NCI-H82 treated with DMSO at 0.1 percent for 48 hours (cell line): ENCODE measurements around the gene MORC2.

ENCODE experiments used
- DNase-seq: peaks from one replicate; lab custom pipeline; 2025; ENCODE audit not compliant: unreplicated experiment; lab: John Stamatoyannopoulos, UW

MORC2 gene

DNA sequence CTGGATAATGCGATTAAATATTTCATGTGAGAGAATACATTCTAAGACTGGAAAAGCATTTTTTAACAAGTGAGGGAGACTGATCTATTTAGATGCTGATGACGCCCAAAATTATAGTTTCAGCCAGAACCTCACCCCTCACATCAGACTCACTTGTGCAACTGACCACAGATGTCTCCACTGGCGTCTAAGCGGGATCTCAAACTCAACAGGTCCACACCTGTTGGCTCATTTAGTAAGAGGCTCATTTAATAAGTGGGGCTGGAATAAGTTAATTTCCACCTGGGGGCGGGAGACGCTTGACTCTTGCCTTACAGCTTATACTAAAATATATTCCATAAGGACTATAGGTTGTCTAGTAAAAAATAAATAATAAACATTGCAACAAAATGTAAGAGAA lies 47.5 kb downstream of the MORC2 start:
- no peak for DNase-seq

DNA sequence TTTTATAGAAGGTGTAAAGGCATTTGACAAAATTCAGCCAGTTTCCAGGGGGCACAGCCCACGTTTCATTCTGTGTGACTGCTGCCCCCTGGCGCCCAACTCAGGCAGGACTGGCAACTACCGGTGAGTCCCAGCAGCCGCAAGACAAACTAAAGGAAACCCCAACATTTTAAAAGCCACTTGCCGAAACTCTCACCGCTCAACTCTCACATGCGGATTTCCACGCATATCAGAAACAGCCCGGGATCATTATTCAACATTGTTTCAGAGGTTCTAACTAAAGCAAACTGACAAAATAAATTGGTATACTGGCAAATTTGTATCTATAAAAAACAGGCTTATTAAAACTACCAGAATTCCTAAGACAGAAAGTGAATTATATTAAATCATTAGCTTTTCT lies 48.2 kb downstream of the MORC2 start:
- peak; percentile 13 for DNase-seq

DNA sequence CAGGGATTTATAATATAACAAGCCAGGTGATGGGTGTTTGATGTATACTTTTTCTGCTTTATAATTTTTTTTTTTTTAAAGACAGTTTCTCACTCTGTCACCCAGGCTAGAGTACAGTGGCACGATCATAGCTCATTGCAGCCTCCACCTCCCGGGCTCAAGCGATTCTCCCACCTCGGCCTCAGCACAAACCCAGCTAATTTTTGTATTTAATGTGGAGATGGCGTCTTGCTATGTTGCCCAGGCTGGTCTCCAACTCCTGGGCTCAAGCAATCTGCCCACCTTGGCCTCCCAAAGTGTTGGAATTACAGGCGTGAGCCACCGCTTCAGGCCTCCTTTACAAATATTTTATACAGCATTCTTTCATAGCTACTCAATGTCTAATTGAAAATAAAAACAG lies 48.6 kb downstream of the MORC2 start:
- no peak for DNase-seq

DNA sequence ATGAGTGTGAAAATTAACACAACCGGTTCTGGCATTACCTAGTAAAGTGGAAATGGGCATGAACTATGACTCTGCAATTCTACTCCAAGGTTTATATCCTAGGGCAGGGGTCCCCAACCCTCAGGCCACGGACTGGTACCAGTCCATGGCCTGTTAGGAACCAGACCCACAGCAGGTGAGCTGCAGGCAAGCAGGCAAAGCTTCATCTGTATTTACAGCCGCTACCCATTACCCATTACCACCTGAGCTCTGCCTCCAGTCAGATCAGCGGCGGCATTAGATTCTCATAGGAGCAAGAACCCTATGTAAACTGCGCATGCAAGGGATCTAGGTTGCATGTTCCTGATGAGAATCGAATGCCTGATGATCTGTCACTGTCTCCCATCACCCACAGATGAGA lies 49.8 kb downstream of the MORC2 start:
- no peak for DNase-seq

DNA sequence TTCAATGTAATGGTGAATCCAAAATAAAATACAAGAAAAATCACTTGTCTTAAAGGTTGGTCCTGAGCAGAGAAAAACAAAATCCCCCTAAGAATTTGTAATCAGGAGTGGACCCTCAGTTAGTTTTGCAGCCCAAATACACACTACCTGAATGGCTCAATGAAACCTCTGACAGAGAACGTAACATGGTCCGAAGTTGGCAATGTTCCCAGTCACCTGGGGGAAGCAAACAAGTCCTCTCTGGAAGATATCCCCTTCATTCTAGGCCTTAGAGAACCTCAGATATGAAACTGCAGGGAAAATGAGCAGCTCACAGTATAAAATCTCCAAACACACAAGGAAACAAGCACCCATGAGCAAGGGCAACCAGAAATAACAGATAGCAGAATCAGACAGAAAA lies 58.2 kb downstream of the MORC2 start:
- no peak for DNase-seq

DNA sequence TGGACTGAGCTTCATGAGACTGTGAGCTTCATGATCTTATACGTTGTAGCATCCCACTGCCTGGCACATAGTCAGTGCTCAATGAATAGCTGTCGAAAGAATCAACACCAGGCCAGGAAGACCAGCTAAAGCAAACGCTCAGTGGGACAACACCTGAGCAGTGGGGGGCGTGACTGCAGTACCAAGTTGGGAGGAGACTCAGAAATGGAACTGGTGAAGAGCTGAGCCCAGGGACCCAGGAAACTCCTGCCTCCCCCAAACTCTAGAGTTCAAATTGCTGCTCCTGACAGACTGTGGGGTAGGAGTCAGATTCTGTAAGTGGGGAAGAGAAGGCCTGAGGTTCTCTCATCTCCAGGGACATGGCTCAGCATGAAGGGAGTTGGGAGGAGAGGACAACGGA lies 59.3 kb downstream of the MORC2 start:
- DNase-seq = no peak

DNA sequence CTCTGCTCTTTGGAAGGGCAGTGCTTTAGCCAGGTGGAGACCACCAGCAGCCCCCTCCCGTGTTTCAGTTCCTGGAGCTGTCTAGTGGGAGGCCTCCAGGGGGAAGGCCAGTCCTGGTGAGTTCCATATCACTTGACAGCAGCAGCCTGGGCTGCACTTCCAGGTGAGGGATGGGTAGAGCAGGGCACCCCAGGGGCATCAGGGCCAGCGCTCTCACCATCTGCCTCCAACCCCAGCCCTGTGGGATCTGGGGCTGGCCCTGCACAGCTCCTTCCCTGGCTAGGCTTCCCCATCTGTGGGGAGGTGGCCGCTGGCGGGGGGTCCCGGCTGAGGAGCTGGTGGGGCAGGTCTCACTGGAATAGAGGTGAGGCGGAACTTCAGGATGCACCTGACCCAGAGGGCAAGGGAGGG lies 60.5 kb downstream of the MORC2 start:
- DNase-seq = no peak

DNA sequence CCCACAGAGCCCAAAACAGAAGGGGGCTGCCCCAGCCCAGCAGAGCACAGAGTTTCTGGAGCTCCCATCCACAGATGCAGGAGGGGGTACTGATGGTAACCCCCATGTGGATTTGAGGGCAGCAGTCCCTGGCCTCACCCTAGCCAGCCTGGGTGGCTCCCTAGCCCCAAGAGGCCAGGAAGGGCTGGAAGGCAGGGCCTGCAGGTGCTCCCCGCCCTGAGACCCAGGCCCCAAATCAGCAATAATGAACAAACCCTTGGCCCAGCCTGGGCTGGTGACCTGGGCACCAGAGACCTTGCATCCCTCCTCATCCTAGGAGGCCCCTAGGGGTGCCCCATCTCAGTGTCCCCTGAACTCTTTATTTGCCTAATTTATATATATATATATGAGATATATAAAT lies 61.6 kb downstream of the MORC2 start:
- no peak for DNase-seq

DNA sequence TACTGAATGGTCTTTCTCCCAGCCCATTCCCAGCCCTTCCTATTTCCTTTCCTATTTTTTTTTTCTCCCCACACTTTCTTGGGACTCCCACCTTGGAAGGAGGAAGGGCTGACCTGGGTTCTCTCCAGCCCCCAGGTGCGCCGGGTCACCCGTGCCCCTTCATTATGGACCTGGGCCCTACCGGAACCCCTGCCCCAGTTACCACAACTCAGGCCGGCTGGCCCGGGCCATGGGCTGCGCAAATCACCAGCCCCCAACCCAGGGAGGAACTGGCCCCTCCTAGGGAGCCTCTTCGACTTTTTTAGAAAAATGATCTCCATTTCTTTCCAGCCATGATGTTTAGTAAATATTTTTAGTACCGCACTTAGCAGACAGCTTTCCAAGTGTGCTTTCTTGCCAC lies 62.2 kb downstream of the MORC2 start:
- DNase-seq = no peak

DNA sequence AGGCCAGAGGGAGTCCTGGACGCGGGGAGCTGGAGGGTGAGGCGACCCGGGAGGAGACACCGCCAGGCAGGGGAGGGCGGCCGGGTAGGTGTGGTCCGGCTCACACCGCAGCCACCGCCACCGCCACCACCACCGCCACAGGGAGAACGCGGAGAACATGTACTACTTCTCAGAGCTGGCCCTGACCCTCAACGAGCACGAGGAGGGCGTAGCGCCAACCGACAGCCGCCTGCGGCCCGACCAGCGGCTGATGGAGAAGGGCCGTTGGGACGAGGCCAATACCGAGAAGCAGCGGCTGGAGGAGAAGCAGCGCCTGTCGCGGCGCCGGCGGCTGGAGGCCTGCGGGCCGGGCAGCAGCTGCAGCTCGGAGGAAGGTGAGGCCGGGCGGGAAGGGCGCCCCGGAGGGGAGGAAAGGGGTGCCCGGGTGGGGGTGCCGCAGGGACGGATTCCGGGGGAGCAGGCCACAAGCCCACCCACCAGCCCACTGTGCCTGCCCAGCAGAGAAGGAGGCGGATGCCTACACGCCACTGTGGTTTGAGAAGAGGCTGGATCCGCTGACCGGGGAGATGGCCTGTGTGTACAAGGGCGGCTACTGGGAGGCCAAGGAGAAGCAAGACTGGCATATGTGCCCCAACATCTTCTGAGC lies 62.8 kb downstream of the MORC2 start:
- DNase-seq = no peak

DNA sequence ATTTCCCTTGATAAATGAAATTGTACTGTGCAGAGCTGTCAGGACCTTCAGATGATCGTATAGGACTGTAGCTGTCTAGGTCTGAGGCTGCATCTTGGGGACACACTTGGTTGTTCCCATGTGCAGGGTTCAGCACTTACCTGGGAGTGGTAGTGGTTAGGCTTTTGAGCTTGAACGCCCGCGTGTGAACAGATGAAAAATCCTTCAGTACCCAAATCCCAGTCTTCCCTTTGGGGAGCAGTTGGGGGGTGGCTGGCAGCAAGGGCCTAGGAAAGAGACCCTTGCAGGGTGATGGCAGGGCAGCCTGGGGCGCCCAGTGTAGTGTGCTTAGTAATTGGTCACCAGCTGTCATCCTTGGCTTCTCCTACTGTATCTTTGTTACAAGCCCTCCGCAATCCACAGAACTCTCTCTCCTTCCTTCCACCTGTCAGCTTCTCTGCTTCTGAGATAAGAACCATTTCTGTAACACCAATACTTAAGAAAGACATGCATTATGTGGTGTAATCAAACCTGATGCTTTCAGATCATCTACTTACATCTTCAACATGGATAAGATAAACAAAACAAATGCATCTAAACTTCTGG lies 64.6 kb downstream of the MORC2 start:
- DNase-seq = no peak

DNA sequence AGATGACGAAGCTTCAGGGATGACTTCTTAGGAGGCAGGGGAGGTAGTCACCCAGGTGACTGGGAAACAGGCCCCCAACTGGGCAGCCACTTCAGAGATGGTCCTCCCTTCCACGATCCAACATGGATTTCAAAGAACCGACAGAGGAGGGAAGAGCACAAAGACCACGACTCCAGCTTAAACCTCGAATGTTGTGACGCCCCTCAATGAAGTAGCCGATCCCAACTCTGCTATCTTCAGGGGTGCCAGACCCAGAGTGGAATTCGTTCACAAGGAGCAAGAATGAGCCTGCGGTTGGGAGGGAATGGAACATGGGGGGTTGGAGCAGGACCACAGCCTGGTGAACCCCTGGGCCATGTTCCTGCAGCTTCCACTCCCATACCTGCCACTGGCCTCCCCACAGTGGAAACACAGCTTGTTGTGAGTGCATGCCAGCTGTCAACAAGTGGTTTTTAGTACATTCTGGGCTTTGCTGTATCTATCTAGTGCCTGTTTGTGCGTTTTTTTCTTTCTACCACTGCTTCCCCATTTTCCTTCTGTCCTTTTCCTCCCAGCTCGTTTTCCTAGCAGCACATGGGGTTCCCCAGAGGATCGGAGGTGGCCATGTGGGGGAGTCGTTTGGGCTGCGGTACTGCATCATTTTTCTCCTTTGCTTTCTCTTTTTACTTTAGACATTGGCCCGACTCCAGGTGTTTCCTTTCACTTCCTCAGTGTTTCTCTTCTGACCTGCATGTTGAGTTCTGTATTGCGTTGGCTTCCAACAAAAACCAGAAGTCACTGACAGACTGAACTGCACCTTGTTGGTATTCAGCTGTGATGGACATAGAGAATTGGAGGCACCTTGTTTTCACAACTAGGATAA lies 65.8 kb downstream of the MORC2 start:
- DNase-seq = no peak

DNA sequence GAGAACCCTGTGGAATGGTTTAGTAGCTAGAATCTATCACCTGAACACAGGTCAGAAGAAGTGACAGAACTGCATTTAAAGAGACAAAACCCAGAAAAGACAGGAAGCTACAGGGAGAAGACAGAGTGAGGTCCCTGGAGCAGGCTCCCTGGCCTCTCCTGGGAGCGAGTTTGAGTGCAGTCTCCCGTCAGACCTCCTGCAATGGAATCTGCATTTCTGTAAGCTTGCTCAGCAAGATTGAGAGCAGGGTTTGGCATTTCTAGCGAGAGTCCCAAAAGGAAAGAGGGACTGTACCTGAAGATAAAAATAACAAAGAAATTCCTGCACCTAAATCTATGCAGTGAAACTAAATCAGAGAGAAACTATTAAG lies 74.2 kb downstream of the MORC2 start:
- DNase-seq = no peak

DNA sequence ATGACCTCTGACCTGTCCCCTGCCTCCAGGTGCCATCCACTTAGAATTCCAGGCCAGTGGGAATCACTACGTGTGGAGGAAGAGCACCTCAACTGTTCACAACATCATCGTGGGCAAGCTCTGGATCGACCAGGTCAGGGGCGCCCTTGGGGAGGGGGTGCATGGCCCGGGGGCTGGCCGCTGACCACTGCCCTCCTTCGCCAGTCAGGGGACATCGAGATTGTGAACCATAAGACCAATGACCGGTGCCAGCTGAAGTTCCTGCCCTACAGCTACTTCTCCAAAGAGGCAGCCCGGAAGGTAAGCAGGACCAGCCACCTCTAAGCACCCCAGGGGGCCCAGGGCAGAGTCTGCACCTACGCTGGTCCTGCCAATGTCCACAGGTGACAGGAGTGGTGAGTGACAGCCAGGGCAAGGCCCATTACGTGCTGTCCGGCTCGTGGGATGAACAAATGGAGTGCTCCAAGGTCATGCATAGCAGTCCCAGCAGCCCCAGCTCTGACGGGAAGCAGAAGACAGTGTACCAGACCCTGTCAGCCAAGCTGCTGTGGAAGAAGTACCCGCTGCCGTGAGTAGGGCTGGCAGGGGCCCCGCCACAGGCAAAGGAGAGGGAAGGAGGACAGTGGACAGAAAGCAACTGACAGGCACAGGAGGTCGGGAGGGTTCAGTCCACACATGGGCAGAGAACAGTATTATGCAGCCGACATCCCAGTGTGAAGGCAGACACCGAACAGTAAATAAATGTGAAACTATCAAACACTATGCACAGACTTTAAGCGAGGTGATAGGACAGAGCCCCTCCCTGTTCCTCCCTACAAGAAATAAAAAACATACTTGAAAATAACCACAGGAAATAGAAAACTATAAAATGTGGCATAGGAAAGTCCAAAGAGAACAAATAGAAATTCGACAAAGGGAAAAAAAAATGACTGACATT lies 74.9 kb downstream of the MORC2 start:
- DNase-seq = no peak

DNA sequence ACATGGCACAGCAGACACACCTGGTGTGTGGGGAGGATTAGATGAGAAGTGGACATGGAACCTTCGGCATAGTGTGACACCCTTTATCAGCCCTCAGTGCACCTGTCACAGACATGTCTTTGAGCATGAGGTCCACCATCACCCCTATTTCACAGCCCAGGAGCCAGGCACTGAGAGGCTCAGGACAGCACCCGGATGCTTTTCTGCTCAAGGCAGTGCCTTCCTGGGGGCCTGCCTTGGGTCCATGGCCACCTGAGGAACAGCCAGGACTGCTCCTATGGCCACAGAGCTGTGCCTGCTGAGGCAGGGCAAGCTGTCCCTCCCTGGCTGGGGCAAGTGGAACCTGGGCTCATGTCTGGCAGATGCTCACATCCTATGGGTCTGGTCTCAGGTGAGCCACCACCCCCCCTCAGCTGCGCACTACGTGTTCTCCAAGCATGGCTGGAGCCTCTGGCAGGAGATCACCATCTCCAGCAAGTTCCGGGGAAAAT lies 75.8 kb downstream of the MORC2 start:
- no peak for DNase-seq

DNA sequence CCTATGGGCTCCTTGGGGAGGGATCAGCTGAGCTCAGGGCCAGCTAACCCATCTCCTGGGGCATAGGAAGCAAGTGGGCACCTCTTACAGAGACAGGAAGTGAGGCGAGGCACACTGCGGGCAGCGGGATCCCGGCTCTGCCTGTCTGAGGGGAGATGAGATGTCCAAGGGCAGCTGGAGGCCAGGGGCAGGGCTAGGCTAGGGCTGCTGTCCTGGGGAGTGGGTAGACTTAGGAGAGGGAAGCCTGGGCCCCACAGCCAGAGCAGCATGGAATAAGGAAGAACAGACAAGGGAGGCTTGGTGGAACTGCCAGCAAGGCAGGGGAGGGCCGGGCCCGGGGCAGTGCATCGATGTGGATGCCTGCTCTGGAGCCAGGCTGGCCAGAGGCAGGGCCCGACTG lies 76.3 kb downstream of the MORC2 start:
- no peak for DNase-seq

DNA sequence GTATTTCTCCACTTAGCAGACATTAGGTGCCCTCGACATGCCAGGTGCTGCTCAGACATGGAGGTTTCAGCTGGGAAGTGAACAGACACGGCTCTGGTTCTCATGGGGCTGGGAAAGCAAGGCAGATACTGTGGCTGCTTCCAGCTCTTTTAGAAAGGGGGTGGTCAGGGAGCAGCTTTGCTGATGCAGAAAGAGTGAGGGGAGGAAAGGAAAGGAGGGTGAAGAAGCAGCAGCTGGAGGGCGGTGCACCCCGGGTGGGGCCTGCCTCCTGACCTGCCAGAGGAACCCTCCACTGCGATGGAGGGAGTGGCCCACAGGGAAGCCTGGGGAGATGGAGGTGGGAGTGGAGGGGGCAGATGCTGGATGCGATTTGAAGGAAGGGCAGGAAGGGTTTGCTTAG lies 76.8 kb downstream of the MORC2 start:
- DNase-seq = no peak

DNA sequence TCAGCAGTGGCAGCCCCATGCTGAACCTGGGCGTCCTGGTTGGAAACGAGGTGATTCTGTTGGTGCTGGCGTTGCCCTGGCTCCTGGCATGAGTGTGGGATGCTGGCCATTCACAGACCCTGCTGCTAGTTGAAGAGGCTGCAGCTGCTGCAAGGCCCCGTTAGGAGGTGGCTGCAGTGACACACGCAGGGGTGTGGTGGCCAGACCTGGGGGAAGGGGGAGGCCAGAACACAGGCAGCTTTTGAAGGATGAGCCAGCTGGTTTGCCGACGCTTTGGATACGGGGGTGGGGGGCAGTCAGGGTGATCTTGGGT lies 77.2 kb downstream of the MORC2 start:
- no peak for DNase-seq

DNA sequence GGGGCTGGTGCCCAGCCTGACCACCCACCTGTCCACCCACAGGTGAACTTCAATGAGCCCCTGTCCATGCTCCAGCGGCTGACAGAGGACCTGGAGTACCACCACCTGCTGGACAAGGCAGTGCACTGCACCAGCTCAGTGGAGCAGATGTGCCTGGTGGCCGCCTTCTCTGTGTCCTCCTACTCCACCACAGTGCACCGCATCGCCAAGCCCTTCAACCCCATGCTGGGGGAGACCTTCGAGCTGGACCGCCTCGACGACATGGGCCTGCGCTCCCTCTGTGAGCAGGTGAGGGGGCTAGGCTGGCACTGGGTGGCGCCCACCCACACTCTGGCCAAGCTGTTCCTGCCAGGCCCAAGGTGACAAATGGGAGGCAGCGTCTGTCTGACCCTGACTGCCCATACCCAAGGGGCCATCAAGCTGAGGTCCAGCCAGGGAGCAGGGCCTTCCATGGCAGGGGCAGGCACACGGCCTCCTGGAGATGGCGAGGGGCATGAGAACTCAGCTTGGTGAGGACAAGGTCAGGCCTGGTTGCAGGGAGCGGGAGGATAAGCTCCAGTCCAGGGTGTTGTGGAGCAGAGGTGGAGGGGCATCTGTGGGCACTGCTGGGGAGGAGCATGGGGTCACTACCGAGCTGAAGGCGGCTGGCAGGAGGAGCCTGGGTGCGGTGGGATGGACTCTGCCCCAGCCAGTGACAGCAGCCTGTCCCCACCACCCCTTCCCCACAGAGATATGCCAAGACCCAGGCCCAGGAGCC lies 77.7 kb downstream of the MORC2 start:
- DNase-seq = no peak

DNA sequence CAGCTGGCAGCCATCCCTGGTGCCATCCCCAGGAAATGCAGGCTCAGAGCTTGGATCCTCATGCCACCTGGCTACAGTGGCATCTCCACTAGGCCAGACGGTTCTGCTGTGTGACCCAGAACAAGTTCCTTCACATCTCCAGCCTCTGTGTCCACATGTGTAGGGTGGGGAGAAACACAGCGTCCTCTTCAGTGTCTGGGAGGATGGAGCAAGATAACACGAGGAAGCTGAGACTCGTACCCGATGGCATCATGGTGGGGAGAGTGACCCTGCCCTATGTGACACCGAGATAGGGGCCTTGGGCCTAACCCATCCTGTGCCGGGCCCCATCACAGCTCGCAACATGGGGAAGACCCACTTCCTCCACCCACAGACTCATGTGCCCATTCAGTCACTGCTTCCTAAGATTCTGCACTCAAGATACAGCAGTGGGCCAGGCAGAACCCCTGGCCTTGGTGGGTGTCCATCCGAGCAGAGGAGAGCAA lies 78.5 kb downstream of the MORC2 start:
- no peak for DNase-seq
